GDM1 (cell line): ENCODE results near the gene TBC1D10B.

Experiments used
- DNase-seq: peaks from one replicate; lab custom pipeline; 2025; lab: John Stamatoyannopoulos, UW

TBC1D10B gene

GRCh38 chr16:30372038-30372712 is 1.9 kb upstream of the TBC1D10B start:
- DNase-seq = no peak

GRCh38 chr16:30371248-30371816 is 1.0 kb upstream of the TBC1D10B start:
- no peak for DNase-seq

GRCh38 chr16:30369938-30370455 is 297 bp downstream of the TBC1D10B start:
- DNase-seq = no peak

GRCh38 chr16:30369091-30369937 is 980 bp downstream of the TBC1D10B start:
- DNase-seq = no peak

- DNase-seq = no peak
These were observed 1.6 kb downstream of the TBC1D10B start for GRCh38 chr16:30368792-30369090.

- DNase-seq = peak; percentile 26
These were observed 2.0 kb downstream of the TBC1D10B start for GRCh38 chr16:30368122-30368791.

GRCh38 chr16:30367349-30368009 is 2.8 kb downstream of the TBC1D10B start:
- no peak for DNase-seq

- DNase-seq = no peak
These were observed 3.8 kb downstream of the TBC1D10B start for GRCh38 chr16:30366511-30366910.

- DNase-seq = no peak
These were observed 5.1 kb downstream of the TBC1D10B start for GRCh38 chr16:30365200-30365599.

GRCh38 chr16:30361180-30361579 is 9.1 kb downstream of the TBC1D10B start:
- no peak for DNase-seq

GRCh38 chr16:30359871-30360170 is 10.5 kb downstream of the TBC1D10B start:
- DNase-seq = no peak

- DNase-seq = no peak
These were observed 11.1 kb downstream of the TBC1D10B start for GRCh38 chr16:30358990-30359870.

GRCh38 chr16:30358577-30358936 is 11.7 kb downstream of the TBC1D10B start:
- DNase-seq = no peak

- DNase-seq = no peak
These were observed 12.3 kb downstream of the TBC1D10B start for GRCh38 chr16:30357715-30358576.

GRCh38 chr16:30357085-30357714 is 13.1 kb downstream of the TBC1D10B start:
- DNase-seq = no peak

GRCh38 chr16:30356401-30357084 is 13.8 kb downstream of the TBC1D10B start:
- no peak for DNase-seq

- DNase-seq = no peak
These were observed 14.4 kb downstream of the TBC1D10B start for GRCh38 chr16:30355954-30356308.

- DNase-seq = peak; percentile 94
These were observed 14.9 kb downstream of the TBC1D10B start, which contains the start of gene CD2BP2 for GRCh38 chr16:30355144-30355953. Gene CD2BP2, minus strand, starts transcription at chr16:30355308. Its CDS starts 627 bp downstream, at chr16:30354681.
